Lower leg skin (tissue), 3 donors: ENCODE measurements around the gene SLC5A3.

ENCODE experiments used
- CTCF ChIP-seq, 3 donors: fragments of 450-650 bp; IDR thresholded peaks; one replicate each; pipeline ENCODE4 v1.5.1; 2016; ENCODE audit warnings: antibody characterized with exemption in 3 of 3, mild to moderate bottlenecking in 3 of 3, moderate library complexity in 2 of 3
- POLR2A ChIP-seq, 2 donors: fragments of 450-650 bp; IDR thresholded peaks; one replicate each; pipeline ENCODE4 v1.6.1; 2016 to 2017; ENCODE audit warnings: antibody characterized with exemption in 2 of 2, mild to moderate bottlenecking in 1 of 2, moderate library complexity in 1 of 2

GRCh38 chr21:34083357-34083756 lies 10.0 kb downstream of the SLC5A3 start:
- TF ChIP-seq CTCF (IDR thresholded peaks at IDR 0.05) (no peak), POLR2A (IDR thresholded peaks at IDR 0.05) (no peak)
